GM12872 (cell line): ENCODE results near the gene CORO2A.

Source experiments
- TF ChIP-seq, protein P1 (sequence below): IDR thresholded peaks from 3 replicates; pipeline ENCODE4 v1.5.1; 2011; ENCODE audit warnings: low read depth, mild to moderate bottlenecking, low read length, moderate library complexity; ENCODE audit not compliant: insufficient read depth

Gene CORO2A

DNA sequence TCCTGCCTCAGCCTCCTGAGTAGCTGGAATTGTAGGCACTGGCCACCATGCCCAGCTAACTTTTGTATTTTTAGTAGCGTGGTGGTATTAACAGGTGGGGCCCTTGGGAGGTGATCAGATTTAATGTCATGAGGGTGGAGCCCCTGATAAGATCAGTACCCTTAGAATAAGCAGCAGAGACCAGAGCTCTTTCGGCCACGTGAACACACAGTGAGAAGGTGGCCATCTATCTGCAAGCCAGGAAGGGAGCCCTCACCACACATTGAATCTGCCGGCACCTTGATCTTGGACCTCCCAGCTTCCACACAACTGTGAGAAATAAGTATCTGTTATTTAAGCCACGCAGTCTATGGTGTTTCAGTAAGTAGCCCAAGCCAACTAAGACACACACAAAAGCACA, 40.5 kb upstream of the CORO2A start:
- TF ChIP-seq, protein P1, sequence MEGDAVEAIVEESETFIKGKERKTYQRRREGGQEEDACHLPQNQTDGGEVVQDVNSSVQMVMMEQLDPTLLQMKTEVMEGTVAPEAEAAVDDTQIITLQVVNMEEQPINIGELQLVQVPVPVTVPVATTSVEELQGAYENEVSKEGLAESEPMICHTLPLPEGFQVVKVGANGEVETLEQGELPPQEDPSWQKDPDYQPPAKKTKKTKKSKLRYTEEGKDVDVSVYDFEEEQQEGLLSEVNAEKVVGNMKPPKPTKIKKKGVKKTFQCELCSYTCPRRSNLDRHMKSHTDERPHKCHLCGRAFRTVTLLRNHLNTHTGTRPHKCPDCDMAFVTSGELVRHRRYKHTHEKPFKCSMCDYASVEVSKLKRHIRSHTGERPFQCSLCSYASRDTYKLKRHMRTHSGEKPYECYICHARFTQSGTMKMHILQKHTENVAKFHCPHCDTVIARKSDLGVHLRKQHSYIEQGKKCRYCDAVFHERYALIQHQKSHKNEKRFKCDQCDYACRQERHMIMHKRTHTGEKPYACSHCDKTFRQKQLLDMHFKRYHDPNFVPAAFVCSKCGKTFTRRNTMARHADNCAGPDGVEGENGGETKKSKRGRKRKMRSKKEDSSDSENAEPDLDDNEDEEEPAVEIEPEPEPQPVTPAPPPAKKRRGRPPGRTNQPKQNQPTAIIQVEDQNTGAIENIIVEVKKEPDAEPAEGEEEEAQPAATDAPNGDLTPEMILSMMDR, result no peak

DNA sequence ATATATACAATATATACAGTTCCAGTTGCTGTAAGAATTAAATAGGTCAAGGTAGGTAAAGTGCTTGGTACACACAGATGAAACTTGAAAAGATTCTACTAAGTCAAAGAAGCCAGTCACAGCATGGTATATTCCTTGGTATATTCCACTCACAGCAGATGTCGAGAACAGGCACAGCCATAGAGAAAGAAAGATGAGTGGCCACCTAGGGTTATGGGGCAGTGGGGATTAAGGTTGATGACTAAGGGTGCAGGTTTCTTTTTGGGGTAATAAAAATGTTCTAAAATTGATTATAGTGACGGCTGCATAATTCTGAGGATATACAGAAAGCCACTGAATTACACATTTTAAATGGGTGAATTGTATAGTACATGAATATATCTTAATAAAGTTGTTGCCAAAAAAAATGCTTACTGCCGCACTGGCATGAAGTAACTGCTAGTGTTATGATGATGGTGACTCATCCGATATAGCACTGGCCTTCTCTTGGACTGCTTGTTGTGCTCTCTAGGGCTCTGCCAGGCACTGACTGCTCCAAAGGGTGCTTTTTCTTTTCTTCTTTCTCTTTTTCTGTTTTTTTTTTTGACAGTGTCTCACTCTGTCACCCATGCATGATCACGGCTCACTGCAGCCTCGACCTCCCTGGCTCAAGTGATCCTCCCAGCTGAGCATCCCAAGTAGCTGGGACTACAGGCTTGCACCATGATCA, 39.5 kb upstream of the CORO2A start:
- TF ChIP-seq, protein P1, result no peak

DNA sequence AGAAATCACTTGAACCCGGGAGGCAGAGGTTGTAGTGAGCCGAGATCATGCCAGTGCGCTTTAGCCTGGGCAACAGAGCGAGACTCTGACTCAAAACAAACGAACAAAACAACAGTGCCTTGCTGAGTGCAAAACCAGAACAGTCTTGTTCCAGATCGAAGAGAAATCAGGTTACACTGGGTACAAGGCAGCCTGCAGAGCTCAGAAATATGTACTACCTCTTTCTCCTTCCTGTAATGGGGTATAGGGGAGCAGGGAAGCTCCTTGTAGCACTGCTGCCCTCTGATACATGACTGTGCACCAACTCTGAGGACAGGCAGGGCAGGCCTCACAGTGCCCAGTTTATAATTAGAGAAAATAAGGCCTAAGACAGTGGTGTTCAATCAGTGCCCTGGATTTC, 38.4 kb upstream of the CORO2A start:
- TF ChIP-seq, protein P1, result no peak

DNA sequence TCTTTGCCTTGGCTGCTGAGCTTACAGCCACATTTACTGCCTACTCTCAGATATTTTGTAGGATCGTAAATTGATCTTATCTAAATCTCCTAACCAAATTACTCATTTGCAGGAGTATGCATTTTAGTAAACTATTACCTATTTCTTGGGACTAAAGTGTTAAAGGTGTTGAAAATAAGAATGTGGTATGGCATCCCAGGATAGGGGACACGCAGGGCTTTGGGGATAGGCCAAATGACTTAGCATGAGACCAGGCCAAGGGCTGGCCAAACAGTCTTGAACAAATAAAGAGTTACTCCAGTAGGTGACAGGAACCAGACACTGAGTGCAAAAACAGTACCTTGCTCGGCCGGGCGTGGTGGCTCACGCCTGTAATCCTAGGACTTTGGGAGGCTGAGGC, 37.9 kb upstream of the CORO2A start:
- TF ChIP-seq, protein P1, result no peak

DNA sequence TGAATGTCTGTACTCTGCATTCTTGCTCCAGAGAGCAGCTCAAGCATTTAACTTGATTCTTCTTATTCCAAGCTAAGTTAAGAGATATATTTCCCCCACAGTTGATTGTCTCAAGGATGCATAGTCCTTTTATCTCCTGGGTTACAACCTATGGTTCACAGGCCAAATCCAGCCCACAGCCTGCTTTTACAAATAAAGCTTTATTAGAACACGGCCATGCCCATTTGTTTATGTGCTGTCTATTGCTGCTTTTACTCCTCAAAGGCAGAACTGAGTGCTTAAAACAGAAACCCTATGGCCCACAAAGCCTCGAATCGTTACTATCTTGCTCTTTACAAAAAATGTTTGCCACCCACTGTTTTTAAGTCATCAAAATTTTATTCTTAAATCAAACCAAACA, 37.2 kb upstream of the CORO2A start:
- TF ChIP-seq, protein P1, result no peak

DNA sequence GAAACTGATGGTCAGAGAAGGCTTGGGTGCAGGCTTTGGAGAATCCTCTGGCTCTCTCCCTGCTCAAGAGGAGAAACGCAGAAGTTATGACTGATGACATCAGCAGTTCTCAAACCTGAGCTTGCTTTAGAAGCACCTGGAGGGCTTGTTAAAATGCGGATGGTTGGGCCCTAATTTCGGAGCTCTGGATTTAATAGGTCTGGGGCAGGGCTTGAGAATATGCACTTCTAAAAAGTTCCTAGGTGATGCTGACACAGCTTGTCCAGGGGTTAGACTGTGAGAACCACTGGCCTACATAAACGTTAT, 36.6 kb upstream of the CORO2A start:
- TF ChIP-seq, protein P1, result no peak

DNA sequence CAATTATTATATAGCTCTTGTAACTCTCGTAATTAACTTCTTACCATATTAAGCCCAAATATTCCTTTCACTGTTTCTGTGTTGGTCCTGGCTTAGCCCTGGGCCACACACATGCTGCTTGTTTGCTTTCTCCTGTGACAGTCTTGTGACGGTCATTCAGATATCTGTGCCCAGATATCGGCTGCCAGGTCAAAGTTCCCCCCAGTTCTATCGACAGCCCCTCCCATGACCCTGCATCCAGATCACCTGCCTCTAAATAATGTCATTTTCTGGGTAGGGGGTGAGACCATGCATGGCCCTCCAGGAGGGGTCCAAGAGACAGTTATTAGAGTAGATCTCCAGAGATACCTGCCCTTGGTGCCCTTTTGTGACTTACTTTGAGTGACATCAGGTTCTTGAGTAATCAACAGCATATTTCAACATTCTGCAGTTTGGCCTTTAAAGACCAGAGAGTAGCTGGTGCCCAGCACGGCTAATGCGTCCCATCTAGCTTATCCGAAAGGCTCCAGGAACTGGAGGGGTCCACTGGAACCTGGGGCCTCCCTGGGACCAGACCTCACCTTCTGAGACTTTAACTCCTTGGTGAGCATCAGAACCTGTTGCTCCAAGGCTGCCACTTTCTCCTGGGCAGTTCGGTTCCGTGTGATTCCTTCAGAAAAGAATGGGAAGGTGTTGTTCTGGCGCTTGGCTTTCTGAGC, 36.1 kb upstream of the CORO2A start:
- TF ChIP-seq, protein P1, result no peak
